GM21723 (cell line): ENCODE data around the gene DDX46.
A peak's percentile ranks its signal among the peaks of the same experiment; 100 is the strongest.

ENCODE experiments used
- ATAC-seq: cut with Tn5 transposase; IDR thresholded peaks from one replicate; pipeline ENCODE4 v1.9.1; 2021; ENCODE audit warnings: mild to moderate bottlenecking, moderate library complexity; ENCODE audit not compliant: unreplicated experiment

Gene DDX46

GRCh38 chr5:134784241-134784920 is 25.8 kb downstream of the DDX46 start:
- ATAC-seq = no peak

- no peak for ATAC-seq
Measured at GRCh38 chr5:134784946-134785620, 26.5 kb downstream of the DDX46 start.

GRCh38 chr5:134787692-134788091 is 29.1 kb downstream of the DDX46 start:
- no peak for ATAC-seq

DNA sequence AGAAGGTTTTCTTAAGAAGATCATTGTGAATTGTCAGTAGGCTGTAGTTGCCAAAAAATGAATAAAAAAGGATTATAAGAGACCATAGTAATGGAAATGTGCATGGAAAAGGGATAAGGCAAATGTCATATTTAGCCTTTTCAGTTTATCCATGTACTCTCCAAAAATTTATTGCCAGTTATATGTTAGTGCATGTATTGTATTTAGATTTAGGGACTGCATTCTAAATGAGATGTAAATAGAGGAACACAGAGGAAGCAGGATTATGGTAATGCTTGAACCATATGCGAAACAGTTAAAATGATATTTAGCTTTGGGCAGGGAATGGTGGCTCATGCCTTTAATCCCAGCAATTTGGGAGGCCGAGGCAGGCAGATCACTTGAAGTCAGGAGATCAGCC is 33.0 kb downstream of the DDX46 start:
- no peak for ATAC-seq

- ATAC-seq = no peak
Measured at GRCh38 chr5:134792286-134792685, 33.7 kb downstream of the DDX46 start.

GRCh38 chr5:134793111-134793510 is 34.5 kb downstream of the DDX46 start:
- ATAC-seq = no peak

DNA sequence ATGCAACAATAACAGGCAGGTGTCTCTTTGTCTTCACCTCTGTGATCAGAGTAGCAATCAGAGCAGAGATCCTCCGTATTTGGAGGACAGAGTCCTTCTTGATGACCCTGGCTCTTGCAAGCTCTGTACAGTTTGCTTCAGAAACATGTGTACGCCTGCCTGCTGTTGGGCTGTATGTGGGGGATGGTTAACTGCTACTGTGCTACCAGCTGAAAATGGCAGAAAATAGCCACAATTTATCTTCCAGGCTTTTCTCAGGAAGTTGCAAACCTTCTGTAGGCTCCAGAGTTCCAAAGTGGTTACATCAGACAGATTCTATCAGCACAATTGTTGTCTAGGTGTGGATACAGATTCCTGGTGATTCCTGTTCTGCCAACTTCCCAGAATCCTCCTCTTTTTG is 35.5 kb downstream of the DDX46 start:
- no peak for ATAC-seq

- no peak for ATAC-seq
Measured at GRCh38 chr5:134794819-134795218, 36.2 kb downstream of the DDX46 start.

DNA sequence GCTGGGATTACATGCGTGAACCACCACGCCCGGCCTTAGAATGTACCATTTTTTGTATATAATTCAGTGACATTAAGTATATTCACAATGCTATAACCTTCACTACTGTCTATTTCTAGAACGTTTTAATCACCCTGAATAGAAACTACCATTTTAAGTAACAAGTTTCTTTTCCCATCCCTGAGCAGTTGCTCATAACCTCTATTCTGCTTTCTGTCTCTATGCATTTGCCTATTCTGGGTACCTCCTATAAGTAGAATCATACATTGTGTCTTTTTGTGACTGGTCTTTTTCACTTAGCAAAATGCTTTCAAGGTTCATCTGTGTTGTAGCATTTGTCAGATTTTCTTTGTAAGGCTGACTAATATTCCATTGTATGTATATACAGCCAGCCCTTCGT is 39.9 kb downstream of the DDX46 start:
- ATAC-seq = peak; percentile 55

GRCh38 chr5:134803821-134804220 is 45.2 kb downstream of the DDX46 start:
- ATAC-seq = no peak

GRCh38 chr5:134813407-134813806 is 54.8 kb downstream of the DDX46 start:
- peak; percentile 48 for ATAC-seq

DNA sequence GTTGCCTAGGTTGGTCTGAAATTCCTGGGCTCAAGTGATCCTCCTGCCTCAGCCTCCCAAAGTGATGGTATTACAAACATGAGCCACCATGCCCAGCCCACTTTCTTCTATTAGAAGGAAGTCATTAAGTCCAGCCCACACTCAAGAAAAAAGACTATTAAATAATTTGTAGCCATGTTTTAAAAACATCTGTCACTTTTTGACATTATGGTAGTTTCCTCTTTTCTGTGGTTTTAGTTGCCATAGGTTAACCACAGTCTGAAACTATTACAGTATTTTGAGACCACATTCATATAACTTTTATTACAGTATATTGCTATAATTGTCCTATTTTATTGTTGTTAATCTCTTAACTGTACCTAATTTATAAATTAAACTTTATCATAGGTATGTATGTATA is 55.2 kb downstream of the DDX46 start:
- peak; percentile 72 for ATAC-seq

GRCh38 chr5:134817006-134817405 is 58.4 kb downstream of the DDX46 start:
- no peak for ATAC-seq

- ATAC-seq = no peak
Measured at GRCh38 chr5:134818776-134819175, 60.2 kb downstream of the DDX46 start.

- no peak for ATAC-seq
Measured at GRCh38 chr5:134819407-134819963, 60.9 kb downstream of the DDX46 start.

DNA sequence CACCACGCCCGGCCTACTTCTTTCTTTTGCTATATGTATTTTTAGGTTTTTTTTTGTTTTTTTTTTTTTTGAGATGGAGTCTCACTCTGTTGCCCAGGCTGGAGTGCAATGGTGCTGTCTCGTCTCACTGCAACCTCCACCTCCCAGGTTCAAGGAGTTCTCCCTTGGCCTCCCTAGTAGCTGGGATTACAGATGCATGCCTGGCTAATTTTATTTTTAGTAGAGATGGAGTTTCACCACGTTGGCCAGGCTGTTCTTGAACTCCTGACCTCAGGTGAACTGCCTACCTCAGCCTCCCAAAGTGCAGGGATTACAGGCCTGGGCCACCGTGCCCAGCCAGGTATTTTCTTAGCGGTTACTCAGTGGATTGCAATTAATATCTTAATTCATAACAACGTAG is 63.3 kb downstream of the DDX46 start:
- no peak for ATAC-seq

GRCh38 chr5:134824681-134825080 is 66.1 kb downstream of the DDX46 start:
- ATAC-seq = no peak

- no peak for ATAC-seq
Measured at GRCh38 chr5:134825212-134825611, 66.6 kb downstream of the DDX46 start.

- no peak for ATAC-seq
Measured at GRCh38 chr5:134833340-134834032, 74.9 kb downstream of the DDX46 start.

GRCh38 chr5:134835623-134836022 is 77.0 kb downstream of the DDX46 start:
- ATAC-seq = no peak

DNA sequence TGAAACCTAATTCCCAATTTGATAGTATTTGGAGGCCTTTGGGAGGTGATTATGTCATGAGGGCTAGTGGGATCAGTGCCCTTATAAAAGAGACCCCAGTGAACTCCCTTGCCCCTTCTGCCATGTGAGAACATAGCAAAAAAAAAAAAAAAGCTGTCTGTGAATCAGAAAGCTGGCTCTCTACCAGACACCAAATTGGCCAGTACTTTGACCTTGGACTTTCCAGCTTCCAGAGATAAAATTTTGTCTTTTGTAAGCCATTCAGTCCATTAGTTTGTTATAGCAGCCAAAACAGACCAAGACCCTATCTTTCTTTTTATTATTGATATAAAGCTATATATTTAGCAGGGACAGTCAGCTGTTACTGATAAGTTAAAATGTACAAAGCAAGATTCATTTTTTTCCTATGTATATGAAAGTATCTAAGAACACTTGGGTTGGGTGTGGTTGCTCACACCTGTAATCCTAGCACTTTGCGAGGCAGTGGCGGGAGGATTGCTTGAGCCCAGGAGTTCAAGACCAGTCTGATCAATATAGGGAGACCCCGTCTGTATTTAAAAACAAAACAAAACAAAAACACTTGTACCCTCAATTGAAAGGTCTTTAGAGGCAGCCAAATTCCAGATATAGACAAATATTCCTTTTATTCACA is 79.1 kb downstream of the DDX46 start:
- no peak for ATAC-seq
